Astrocyte (in vitro differentiated cells and primary cell): ENCODE results near the gene VWF.

Source experiments
- EZH2 ChIP-seq: IDR thresholded peaks from 2 replicates; pipeline ENCODE4 v1.6.1; 2012; ENCODE audit warnings: mild to moderate bottlenecking, low read length, inconsistent platforms; ENCODE audit not compliant: insufficient read depth
- TF ChIP-seq, protein P1 (sequence below): IDR thresholded peaks from 2 replicates; pipeline ENCODE4 v1.5.1; 2011; ENCODE audit warnings: low read depth, mild to moderate bottlenecking, inconsistent platforms, low read length, moderate library complexity; ENCODE audit not compliant: insufficient read depth

DNA sequence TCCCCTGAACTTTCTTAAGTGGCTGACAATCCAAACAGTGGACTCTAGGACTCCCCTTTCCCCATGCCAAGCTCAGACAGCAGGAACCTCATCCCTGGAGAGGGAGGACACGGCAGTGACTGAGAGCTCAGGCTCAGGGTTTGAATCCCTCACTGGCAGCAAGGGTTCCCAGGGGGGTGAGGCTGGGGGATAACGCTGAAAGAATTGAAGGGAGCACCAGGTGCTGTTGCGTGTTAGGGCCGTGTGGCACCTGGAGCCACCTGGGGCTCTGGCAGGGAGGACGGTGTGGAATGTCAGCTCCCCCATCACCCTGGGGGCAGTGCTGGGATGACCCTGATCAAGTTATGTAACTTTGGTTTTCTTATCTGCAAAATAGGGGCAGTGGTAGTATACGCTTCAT is 219.5 kb downstream of the VWF start:
- TF ChIP-seq, protein P1, sequence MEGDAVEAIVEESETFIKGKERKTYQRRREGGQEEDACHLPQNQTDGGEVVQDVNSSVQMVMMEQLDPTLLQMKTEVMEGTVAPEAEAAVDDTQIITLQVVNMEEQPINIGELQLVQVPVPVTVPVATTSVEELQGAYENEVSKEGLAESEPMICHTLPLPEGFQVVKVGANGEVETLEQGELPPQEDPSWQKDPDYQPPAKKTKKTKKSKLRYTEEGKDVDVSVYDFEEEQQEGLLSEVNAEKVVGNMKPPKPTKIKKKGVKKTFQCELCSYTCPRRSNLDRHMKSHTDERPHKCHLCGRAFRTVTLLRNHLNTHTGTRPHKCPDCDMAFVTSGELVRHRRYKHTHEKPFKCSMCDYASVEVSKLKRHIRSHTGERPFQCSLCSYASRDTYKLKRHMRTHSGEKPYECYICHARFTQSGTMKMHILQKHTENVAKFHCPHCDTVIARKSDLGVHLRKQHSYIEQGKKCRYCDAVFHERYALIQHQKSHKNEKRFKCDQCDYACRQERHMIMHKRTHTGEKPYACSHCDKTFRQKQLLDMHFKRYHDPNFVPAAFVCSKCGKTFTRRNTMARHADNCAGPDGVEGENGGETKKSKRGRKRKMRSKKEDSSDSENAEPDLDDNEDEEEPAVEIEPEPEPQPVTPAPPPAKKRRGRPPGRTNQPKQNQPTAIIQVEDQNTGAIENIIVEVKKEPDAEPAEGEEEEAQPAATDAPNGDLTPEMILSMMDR = no peak
- no peak for TF ChIP-seq EZH2
